NT2/D1 (cell line): Measurements from ENCODE around the gene KRT9.

Experiments used
- SUZ12 ChIP-seq: IDR thresholded peaks from 2 replicates; pipeline ENCODE4 v1.6.1; 2011; ENCODE audit not compliant: insufficient read length, insufficient read depth; ENCODE audit errors: extremely low read depth
- YY1 ChIP-seq: IDR thresholded peaks from 2 replicates; pipeline ENCODE4 v1.6.1; 2011; ENCODE audit not compliant: insufficient read length, insufficient read depth
- ZNF274 ChIP-seq: IDR thresholded peaks from 2 replicates; pipeline ENCODE4 v1.6.1; 2011; ENCODE audit warnings: mild to moderate bottlenecking, low read depth, low read length

DNA sequence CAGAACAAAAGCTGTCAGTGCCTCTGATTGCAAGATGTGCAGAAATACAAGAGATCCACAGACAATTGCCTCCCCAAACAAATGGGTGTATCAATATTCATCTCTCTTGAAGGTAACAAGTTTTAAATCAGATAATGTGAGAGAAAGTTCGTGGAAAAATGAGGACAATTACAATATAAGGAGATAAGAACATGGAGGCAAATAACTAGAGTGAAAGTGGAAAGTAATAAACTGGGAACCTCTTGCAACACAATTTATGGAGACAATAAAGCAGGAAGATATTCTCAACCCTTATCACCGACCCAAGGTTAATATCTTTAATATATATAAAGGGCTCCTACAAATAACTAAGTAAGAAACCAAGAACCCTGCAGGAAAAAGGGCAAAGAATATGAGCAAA lies 29.5 kb downstream of the KRT9 start:
- TF ChIP-seq SUZ12 (no peak), ZNF274 (no peak), YY1 (no peak)
